H1 (cell line): ENCODE measurements around the gene EPB41L4A. TPM values are rescaled to one million over a fixed set of nuclear protein-coding genes. Genes with fewer than 3 reads are reported as not detected.

Experiments used
- CTCF ChIA-PET: fragments of 300-600 bp; sonication (Branson Sonifier 250); formaldehyde crosslinking; loops from one replicate; lab custom pipeline; 2021; ENCODE audit not compliant: partially characterized antibody; lab: Charles Lee
- POLR2A ChIA-PET: fragments of 300-600 bp; sonication (Branson Sonifier 250); formaldehyde crosslinking; loops from one replicate; lab custom pipeline; 2021; ENCODE audit warnings: inconsistent platforms; ENCODE audit not compliant: partially characterized antibody; lab: Charles Lee
- DNase-seq, 2 experiments: peaks; one replicate each; pipeline versions ENCODE4 v3.0.0 to v3.0.0-alpha.2; 2010 to 2022; ENCODE audit warnings: low spot score in 2 of 2, low read depth in 1 of 2, mixed read lengths in 1 of 2
- FAIRE-seq: peaks from 2 replicates; lab custom pipeline; 2011; peaks lifted over from hg19 to GRCh38; lab: Jason Lieb, UNC
- H2AFZ ChIP-seq: 2 replicates; pipeline ENCODE4 v1.8.1; 2012; ENCODE audit warnings: low read length, inconsistent platforms
- H2AK5ac ChIP-seq: 2 replicates; pipeline ENCODE4 v1.6.1; 2013; ENCODE audit warnings: low read depth, low read length
- H2BK120ac ChIP-seq: replicated peaks from 2 replicates; pipeline ENCODE3; 2013; ENCODE audit warnings: low read depth, low read length, inconsistent platforms
- H2BK12ac ChIP-seq: 2 replicates; pipeline ENCODE4 v1.6.1; 2013; ENCODE audit warnings: low read depth, low read length
- H2BK15ac ChIP-seq: 2 replicates; pipeline ENCODE4 v1.6.1; 2013; ENCODE audit warnings: low read length
- H2BK20ac ChIP-seq: 2 replicates; pipeline ENCODE4 v1.6.1; 2013; ENCODE audit warnings: low read length
- H2BK5ac ChIP-seq: 2 replicates; pipeline ENCODE4 v1.6.1; 2013; ENCODE audit warnings: low read depth, low read length
- H3K14ac ChIP-seq: 2 replicates; pipeline ENCODE4 v1.6.1; 2013; ENCODE audit warnings: inconsistent platforms; ENCODE audit not compliant: insufficient read length
- H3K18ac ChIP-seq: 2 replicates; pipeline ENCODE4 v1.6.1; 2013; ENCODE audit warnings: low read length; ENCODE audit errors: extremely low read depth
- H3K23ac ChIP-seq: 2 replicates; pipeline ENCODE4 v1.6.1; 2013; ENCODE audit warnings: inconsistent platforms; ENCODE audit not compliant: insufficient read length
- H3K23me2 ChIP-seq: 2 replicates; pipeline ENCODE4 v1.6.1; 2013; ENCODE audit warnings: low read depth, low read length
- H3K27ac ChIP-seq: 2 replicates; pipeline ENCODE4 v1.6.1; 2011; ENCODE audit warnings: low read depth, low read length, inconsistent platforms
- H3K27me3 ChIP-seq, 4 experiments: replicated peaks in 1 of 4; 1 replicate in 1 of 4; 2 replicates in 3 of 4; pipeline versions ENCODE4 v1.6.1 to v1.8.1; 2011 to 2013; ENCODE audit warnings: low read length in 3 of 4, mild to moderate bottlenecking in 3 of 4, inconsistent platforms in 2 of 4, mixed read lengths in 2 of 4, moderate library complexity in 1 of 4; ENCODE audit not compliant: control insufficient read depth in 3 of 4, insufficient read depth in 3 of 4; ENCODE audit errors: extremely low read depth in 1 of 4
- H3K36me3 ChIP-seq, 4 experiments: 2 replicates each; pipeline versions ENCODE4 v1.6.1 to v1.8.1; 2011 to 2013; ENCODE audit warnings: mild to moderate bottlenecking in 4 of 4, low read length in 3 of 4, moderate library complexity in 2 of 4, control low read depth in 1 of 4, inconsistent platforms in 1 of 4; ENCODE audit not compliant: insufficient read depth in 4 of 4, control insufficient read depth in 2 of 4
- H3K4ac ChIP-seq: replicated peaks from 2 replicates; pipeline ENCODE3; 2013; ENCODE audit warnings: low read length, low read depth, mixed read lengths, inconsistent platforms; ENCODE audit not compliant: insufficient read length
- H3K4me1 ChIP-seq, 4 experiments: replicated peaks in 1 of 4; 1 replicate in 1 of 4; 2 replicates in 3 of 4; pipeline versions ENCODE4 v1.6.1 to v1.8.1; 2011 to 2013; ENCODE audit warnings: low read length in 3 of 4, inconsistent platforms in 2 of 4, mixed read lengths in 1 of 4; ENCODE audit not compliant: insufficient read depth in 4 of 4, control insufficient read depth in 3 of 4
- H3K4me2 ChIP-seq, 2 experiments: 2 replicates each; pipeline versions ENCODE4 v1.6.1 to v1.8.1; 2011 to 2013; ENCODE audit warnings: low read depth in 2 of 2, low read length in 2 of 2, control low read depth in 1 of 2, inconsistent platforms in 1 of 2, mild to moderate bottlenecking in 1 of 2; ENCODE audit not compliant: insufficient read depth in 1 of 2
- H3K4me3 ChIP-seq, 4 experiments: fragments of 200-600, 300-600 bp in 1 of 4; sonication (generic), shearing (Covaris generic), sonication (Bioruptor Twin) in 1 of 4; 2 replicates each; pipeline versions ENCODE4 v1.5.1 to v1.8.1; 2011 to 2016; ENCODE audit warnings: low read length in 4 of 4, low read depth in 3 of 4, control low read depth in 2 of 4, inconsistent platforms in 2 of 4, mild to moderate bottlenecking in 2 of 4, mixed read lengths in 1 of 4, moderate library complexity in 1 of 4; ENCODE audit not compliant: insufficient read depth in 2 of 4; ENCODE audit errors: extremely low read depth in 1 of 4
- H3K56ac ChIP-seq: replicated peaks from 2 replicates; pipeline ENCODE3; 2013; ENCODE audit warnings: low read depth, mild to moderate bottlenecking, mixed read lengths, low read length, inconsistent platforms; ENCODE audit not compliant: insufficient read length
- H3K79me1 ChIP-seq: 2 replicates; pipeline ENCODE4 v1.6.1; 2013; ENCODE audit warnings: low read depth, low read length, control low read depth
- H3K79me2 ChIP-seq, 2 experiments: 2 replicates each; pipeline versions ENCODE4 v1.6.1 to v1.8.1; 2012 to 2013; ENCODE audit warnings: low read length in 2 of 2, mild to moderate bottlenecking in 2 of 2, inconsistent platforms in 1 of 2; ENCODE audit not compliant: insufficient read depth in 2 of 2, control insufficient read depth in 1 of 2
- H3K9ac ChIP-seq, 4 experiments: replicated peaks in 1 of 4; 1 replicate in 1 of 4; 2 replicates in 3 of 4; pipeline versions ENCODE4 v1.6.1 to v1.8.1; 2011 to 2013; ENCODE audit warnings: low read depth in 3 of 4, low read length in 3 of 4, control low read depth in 2 of 4, mild to moderate bottlenecking in 2 of 4, moderate library complexity in 2 of 4, inconsistent platforms in 1 of 4; ENCODE audit errors: extremely low read depth in 1 of 4
- H3K9me3 ChIP-seq, 2 experiments: 2 replicates each; pipeline versions ENCODE4 v1.6.1 to v1.8.1; 2012 to 2013; ENCODE audit warnings: mild to moderate bottlenecking in 2 of 2, moderate library complexity in 2 of 2, control low read depth in 1 of 2, inconsistent platforms in 1 of 2, low read depth in 1 of 2, low read length in 1 of 2, mixed read lengths in 1 of 2; ENCODE audit not compliant: insufficient read depth in 2 of 2
- H4K20me1 ChIP-seq, 2 experiments: replicated peaks in 1 of 2; 2 replicates each; pipeline versions ENCODE3 to v1.8.1; 2011 to 2013; ENCODE audit warnings: inconsistent platforms in 2 of 2, low read length in 2 of 2, mild to moderate bottlenecking in 1 of 2; ENCODE audit not compliant: insufficient read depth in 2 of 2, control insufficient read depth in 1 of 2
- H4K5ac ChIP-seq: 2 replicates; pipeline ENCODE4 v1.6.1; 2013; ENCODE audit warnings: low read length, low read depth, mixed read lengths, inconsistent platforms; ENCODE audit not compliant: insufficient read length
- H4K8ac ChIP-seq: 2 replicates; pipeline ENCODE4 v1.8.0; 2013; ENCODE audit warnings: mild to moderate bottlenecking, moderate library complexity, low read length, inconsistent platforms; ENCODE audit not compliant: insufficient read depth; ENCODE audit errors: extremely low read depth
- H4K91ac ChIP-seq: replicated peaks from 2 replicates; pipeline ENCODE3; 2013; ENCODE audit warnings: low read length, mixed read lengths, inconsistent platforms; ENCODE audit not compliant: insufficient read length
- CHD1 ChIP-seq: IDR thresholded peaks from 2 replicates; pipeline ENCODE4 v1.6.1; 2012; ENCODE audit warnings: low read depth, low read length, improper control_type of control experiment
- E2F6 ChIP-seq: IDR thresholded peaks from 2 replicates; pipeline ENCODE4 v1.6.1; 2012; ENCODE audit warnings: inconsistent platforms
- GTF2F1 ChIP-seq: IDR thresholded peaks from 2 replicates; pipeline ENCODE4 v1.6.1; 2012; ENCODE audit warnings: low read depth, low read length, improper control_type of control experiment, borderline replicate concordance
- HDAC6 ChIP-seq: IDR thresholded peaks from one replicate; pipeline ENCODE4 v1.7.1; 2012; ENCODE audit warnings: low read depth, mild to moderate bottlenecking, inconsistent platforms, low read length, moderate library complexity
- TAF7 ChIP-seq: optimal IDR thresholded peaks from 2 replicates; pipeline ENCODE3; 2011; ENCODE audit warnings: low read depth, mild to moderate bottlenecking, inconsistent platforms, low read length, moderate library complexity, borderline replicate concordance
- TEAD4 ChIP-seq: IDR thresholded peaks from 2 replicates; pipeline ENCODE4 v1.6.1; 2012; ENCODE audit warnings: low read depth, low read length, inconsistent platforms, mixed read lengths
- USF2 ChIP-seq: IDR thresholded peaks from 2 replicates; pipeline ENCODE4 v1.6.1; 2011; ENCODE audit warnings: low read length, improper control_type of control experiment
- WGBS, 2 experiments: shearing (Covaris generic) in 1 of 2; methylation state at CpG; one replicate each; pipeline versions ENCODE4 v1.1.6 to v1.1.7; 2013 to 2015; ENCODE audit warnings: low lambda C conversion rate in 2 of 2, mixed read lengths in 2 of 2, inconsistent platforms in 1 of 2, low coverage in 1 of 2, missing lambda C conversion rate in 1 of 2; ENCODE audit not compliant: insufficient replicate concordance in 2 of 2, insufficient coverage in 1 of 2, insufficient read length in 1 of 2; ENCODE audit errors: extremely low coverage in 1 of 2, missing lambda C conversion rate in 1 of 2; 5-methylcytosine and 5-hydroxymethylcytosine counted together
- polyA plus RNA-seq, 7 experiments: library from polyadenylated mRNA; depleted of rRNA in 3 of 7; stranded (reverse) in 5 of 7; unstranded in 2 of 7; fragments of >200 nt in 5 of 7; fragments of 200-250 nt in 2 of 7; gene quantifications; 1 replicate in 5 of 7; 2 replicates in 1 of 7; 4 replicates in 1 of 7; pipeline versions ENCODE4 v1.2.1 to v1.2.3, GENCODE V29; 2011 to 2013; ENCODE audit warnings: missing spikeins in 2 of 7, mixed read lengths in 2 of 7
- total RNA-seq: library from RNA; stranded (reverse); fragmentation: NEBNext Ultra II Directional; extraction: Animal tissue kit (Norgen Biotek cat#: 25700); gene quantifications from 2 replicates; pipeline ENCODE4 v1.2.1, GENCODE V29; 2021

EPB41L4A gene
- total and polyA plus RNA-seq, 2 of the 8 experiments (the other 6 are each of a cell fraction or from before 2014, with no cell fraction given), result 1.6 to 4.6 TPM

- Histone ChIP-seq H3K4ac (no peak overlapping the region), H3K36me3 (no peaks in the 10 kb centered on the region), H3K79me2 (no peaks in the 10 kb centered on the region), H3K14ac (no peak overlapping the region), H3K23ac (no peak overlapping the region), H2BK12ac (no peak overlapping the region), H3K4me1 (no peaks in the 10 kb centered on the region), H3K18ac (no peak overlapping the region), H4K5ac (no peak overlapping the region), H3K56ac (no peak overlapping the region), H3K9ac (no peak overlapping the region), H2BK15ac (no peak overlapping the region), H4K20me1 (no peaks in the 10 kb centered on the region), H3K23me2 (no peaks in the 10 kb centered on the region; the same call in 1 of the 2 replicates), H3K4me2 (no peak overlapping the region), H2AFZ (no peak overlapping the region), H3K4me3 (no peak overlapping the region), H2AK5ac (no peak overlapping the region), H2BK20ac (no peak overlapping the region), H3K79me1 (no peaks in the 10 kb centered on the region), H4K8ac (no peak overlapping the region), H3K27me3 (no peaks in the 10 kb centered on the region), H2BK5ac (no peak overlapping the region), H2BK120ac (no peak overlapping the region), H3K27ac (no peak overlapping the region), H3K9me3 (no peaks in the 10 kb centered on the region), H4K91ac (no peak overlapping the region)
- TF ChIP-seq TEAD4 (no peak), E2F6 (no peak), HDAC6 (no peak), CHD1 (no peak), TAF7 (no peak), GTF2F1 (no peak), USF2 (no peak)
- FAIRE-seq, result no peak
- POLR2A ChIA-PET, result no interaction called here
- no peak for DNase-seq
- 90 to 100% methylated on average over 1 to 4 of the region's 4 CpGs for WGBS, 2 experiments
- CTCF ChIA-PET, result interaction anchor here (0.6 to 3.1 kb wide), 8 partner anchors 12 to 1410 kb away, joined by 3 to 15 read pairs (median 4); partner anchors contain the start of gene EPB41L4A
Observed at GRCh38 chr5:112195924-112196323, 223.2 kb downstream of the EPB41L4A start.
